HT1080 (cell line): ENCODE measurements around the gene TRABD2B. TPM values are rescaled to one million over a fixed set of nuclear protein-coding genes. Genes with fewer than 3 reads are reported as not detected.

ENCODE experiments used
- DNase-seq: peaks from one replicate; pipeline ENCODE4 v3.0.0-alpha.2; 2015; ENCODE audit warnings: low read depth
- total RNA-seq: library from RNA; depleted of rRNA; stranded (reverse); fragments of >200 nt; shearing (Covaris generic); gene quantifications from 2 replicates; pipeline ENCODE4 v1.2.3, GENCODE V29; 2014

The TRABD2B gene
- total RNA-seq, 1 experiment from 2014 or later, result not detected

- no peak for DNase-seq
Measured at GRCh38 chr1:47993881-47994625, 3.1 kb downstream of the TRABD2B start.

GRCh38 chr1:47993416-47993740, 3.8 kb downstream of the TRABD2B start:
- DNase-seq, result no peak

GRCh38 chr1:47992720-47993415, 4.3 kb downstream of the TRABD2B start:
- no peak for DNase-seq

- no peak for DNase-seq
Measured at GRCh38 chr1:47991673-47992072, 5.5 kb downstream of the TRABD2B start.

- DNase-seq, result peak; percentile 85
Measured at GRCh38 chr1:47991187-47991586, 6.0 kb downstream of the TRABD2B start.

GRCh38 chr1:47990286-47990685, 6.9 kb downstream of the TRABD2B start:
- DNase-seq, result no peak

- no peak for DNase-seq
Measured at GRCh38 chr1:47987601-47988000, 9.6 kb downstream of the TRABD2B start.

GRCh38 chr1:47986761-47987200, 10.4 kb downstream of the TRABD2B start:
- no peak for DNase-seq

- DNase-seq, result no peak
Measured at GRCh38 chr1:47985018-47985417, 12.2 kb downstream of the TRABD2B start.

- no peak for DNase-seq
Measured at GRCh38 chr1:47984175-47984789, 12.9 kb downstream of the TRABD2B start.

- DNase-seq, result no peak
Measured at GRCh38 chr1:47983691-47984090, 13.5 kb downstream of the TRABD2B start.

- DNase-seq, result no peak
Measured at GRCh38 chr1:47981667-47982350, 15.4 kb downstream of the TRABD2B start.

- no peak for DNase-seq
Measured at GRCh38 chr1:47980501-47980900, 16.7 kb downstream of the TRABD2B start.

GRCh38 chr1:47979724-47980123, 17.5 kb downstream of the TRABD2B start:
- DNase-seq, result no peak

- DNase-seq, result no peak
Measured at GRCh38 chr1:47978486-47978885, 18.7 kb downstream of the TRABD2B start.

- DNase-seq, result no peak
Measured at GRCh38 chr1:47976728-47977127, 20.5 kb downstream of the TRABD2B start.

- no peak for DNase-seq
Measured at GRCh38 chr1:47976267-47976666, 20.9 kb downstream of the TRABD2B start.

GRCh38 chr1:47975302-47975921, 21.8 kb downstream of the TRABD2B start:
- DNase-seq, result no peak

- DNase-seq, result no peak
Measured at GRCh38 chr1:47972864-47973432, 24.2 kb downstream of the TRABD2B start.

- DNase-seq, result no peak
Measured at GRCh38 chr1:47971385-47972160, 25.6 kb downstream of the TRABD2B start.
